HS-5 (cell line): ENCODE data around the gene HDAC9.
"Not testable (repeated sequence)": the region's sequence is repeated elsewhere in the genome, so short reads cannot be mapped to it uniquely, and the experiment has no call there.

ENCODE experiments used
- DNase-seq: peaks from one replicate; pipeline ENCODE4 v3.0.0-alpha.2; 2012; ENCODE audit warnings: low read depth

Gene HDAC9

DNA sequence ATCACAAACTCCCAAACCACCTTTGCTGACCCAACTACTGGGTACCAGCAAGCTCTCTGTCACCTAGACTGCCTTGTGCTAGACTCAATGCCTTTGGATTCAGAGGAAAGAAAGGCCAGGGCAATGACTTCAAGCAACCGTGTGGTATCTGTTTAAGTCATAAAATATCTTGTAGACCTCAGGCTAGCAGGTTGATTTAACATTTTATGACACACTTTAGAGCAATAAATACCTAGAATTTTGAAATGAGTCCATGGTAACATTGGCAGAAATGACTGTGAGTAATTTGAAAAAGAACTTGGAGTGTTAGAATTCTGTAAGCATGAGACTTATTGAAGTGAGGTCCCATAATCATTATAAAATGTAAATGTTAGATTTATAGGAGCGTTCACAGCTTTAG is 534.7 kb downstream of the HDAC9 start:
- no peak for DNase-seq

- not testable (repeated sequence) for DNase-seq
Measured at GRCh38 chr7:19032942-19033341, 537.4 kb downstream of the HDAC9 start.

GRCh38 chr7:19051767-19052375 is 556.3 kb downstream of the HDAC9 start:
- DNase-seq, result no peak
